Endothelial cell of hepatic sinusoid (primary cell): Measurements from ENCODE around the gene ABLIM2.

Experiments used
- in situ Hi-C: cut with HindIII; loops from 2 replicates; pipeline ENCODE4 v1.10.0; 2017; ENCODE audit warnings: low sequenced_read_pairs

ABLIM2 gene

DNA sequence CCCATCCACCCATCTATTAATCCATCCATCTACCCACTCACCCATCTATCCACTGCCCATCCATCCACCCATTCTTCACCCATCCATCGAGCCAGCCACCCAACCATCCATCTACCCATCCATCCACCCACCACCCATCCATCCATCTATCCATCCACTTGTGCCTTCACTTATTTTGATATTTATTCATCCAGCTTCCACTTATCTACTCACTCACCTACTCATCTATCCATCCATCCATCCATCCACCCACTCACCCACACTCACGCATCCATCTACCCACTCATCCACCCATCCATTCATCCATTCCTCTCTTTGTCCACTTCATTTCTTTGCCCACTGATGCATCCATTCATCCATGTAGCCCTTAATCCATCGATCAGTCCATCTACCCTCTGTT is 146.1 kb downstream of the ABLIM2 start:
- in situ Hi-C loops: no loop called here

DNA sequence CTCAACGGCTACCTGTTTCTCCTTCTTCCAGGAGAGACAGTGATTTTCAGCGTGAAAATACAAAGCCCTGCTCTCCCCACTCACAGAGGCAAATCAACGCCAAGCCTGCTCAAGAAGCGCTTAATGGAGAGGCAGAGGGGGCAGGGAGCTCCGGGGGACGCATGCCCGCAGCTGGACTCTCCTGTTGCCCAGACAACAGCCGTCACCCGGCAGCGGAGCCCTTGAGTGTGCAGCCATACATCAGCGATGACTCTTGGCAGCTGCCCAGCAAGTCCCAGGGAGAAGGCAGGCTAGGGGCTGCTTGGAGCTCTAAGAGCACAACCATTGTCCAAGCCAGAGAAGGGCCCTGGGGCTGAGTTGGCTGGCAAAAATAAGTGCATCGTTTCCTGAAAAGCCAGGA is 148.0 kb downstream of the ABLIM2 start:
- in situ Hi-C loops: no loop called here

DNA sequence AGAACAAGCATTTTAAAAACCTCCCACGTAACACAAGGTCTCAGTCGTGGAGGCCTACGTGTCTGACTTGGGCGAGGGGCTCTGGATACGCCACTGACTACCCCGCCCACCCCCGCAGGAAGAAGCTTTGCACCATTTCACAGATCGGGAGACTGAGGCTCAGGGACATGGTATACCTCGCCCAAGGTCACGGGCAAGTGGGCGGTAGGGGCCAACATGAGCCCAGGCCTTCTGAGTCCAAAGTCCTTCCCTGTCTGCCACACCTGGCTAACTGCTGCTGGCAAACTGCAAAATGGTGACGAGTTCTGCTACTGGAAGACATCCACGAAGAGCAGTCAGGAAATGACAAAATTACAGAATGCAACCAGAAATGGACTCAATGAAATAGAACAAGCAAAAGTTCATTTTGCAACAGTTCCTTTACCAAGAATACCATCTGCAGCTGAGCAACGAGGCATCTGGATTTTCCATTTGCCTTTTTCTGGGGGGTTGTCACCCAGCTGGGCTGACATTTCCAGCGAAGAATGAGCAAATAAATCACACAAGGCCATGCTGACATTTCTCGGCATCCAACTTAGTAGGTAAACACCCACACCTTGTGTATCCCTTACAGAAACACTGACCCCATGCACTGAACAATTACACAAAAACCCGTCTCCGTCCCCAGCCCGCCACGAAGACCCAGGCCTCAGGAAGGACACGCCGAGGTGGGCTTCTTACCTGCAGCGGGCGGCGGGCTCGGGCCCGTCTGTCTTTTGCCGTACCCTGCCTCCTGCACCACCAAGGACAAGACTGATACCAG is 148.7 kb downstream of the ABLIM2 start:
- in situ Hi-C loops: loop anchor here (5.0 kb wide), 2 partner anchors 63 to 87 kb away; no protein-coding TSS in a partner anchor

DNA sequence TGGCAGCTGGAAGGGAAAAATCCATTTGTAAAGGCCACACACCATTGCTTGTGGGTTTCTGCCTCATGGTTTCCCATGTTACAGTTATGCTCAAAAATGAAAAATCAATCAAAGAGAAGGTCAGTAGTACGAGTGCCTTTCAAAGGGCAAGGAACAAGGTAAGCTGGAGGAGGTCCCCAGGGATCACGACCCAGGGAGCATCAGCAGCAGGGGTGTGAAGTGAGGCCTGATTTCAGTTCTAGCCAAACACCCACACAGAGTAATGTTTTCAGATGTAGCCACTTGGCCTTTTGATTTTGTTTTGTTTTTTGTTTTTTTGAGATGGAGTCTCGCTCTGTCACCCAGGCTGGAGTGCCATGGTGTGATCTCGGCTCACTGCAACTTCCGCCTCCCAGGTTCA is 149.5 kb downstream of the ABLIM2 start:
- in situ Hi-C loops: loop anchor here (5.0 kb wide), 2 partner anchors 62 to 88 kb away; no protein-coding TSS in a partner anchor

DNA sequence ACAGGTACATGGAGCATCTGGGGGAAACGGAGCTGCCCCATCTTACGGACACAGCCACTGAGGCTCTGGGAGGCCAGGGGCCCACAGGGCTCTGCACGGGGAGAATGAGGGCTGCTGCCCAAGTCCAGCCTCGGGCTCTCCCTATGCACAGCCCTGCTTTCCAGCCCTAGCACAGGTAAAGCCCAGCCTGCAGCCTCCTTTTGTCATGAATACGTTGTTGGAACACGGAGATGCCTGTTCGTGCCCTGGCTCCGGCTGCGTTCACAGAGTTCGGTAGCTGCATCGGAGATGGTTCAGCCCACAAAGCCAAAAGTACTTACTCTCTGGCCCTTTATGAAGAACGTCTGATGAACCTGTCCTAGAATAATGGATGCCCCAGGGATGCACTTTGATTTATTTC is 150.2 kb downstream of the ABLIM2 start:
- in situ Hi-C loops: loop anchor here (5.0 kb wide), 2 partner anchors 61 to 89 kb away; no protein-coding TSS in a partner anchor

DNA sequence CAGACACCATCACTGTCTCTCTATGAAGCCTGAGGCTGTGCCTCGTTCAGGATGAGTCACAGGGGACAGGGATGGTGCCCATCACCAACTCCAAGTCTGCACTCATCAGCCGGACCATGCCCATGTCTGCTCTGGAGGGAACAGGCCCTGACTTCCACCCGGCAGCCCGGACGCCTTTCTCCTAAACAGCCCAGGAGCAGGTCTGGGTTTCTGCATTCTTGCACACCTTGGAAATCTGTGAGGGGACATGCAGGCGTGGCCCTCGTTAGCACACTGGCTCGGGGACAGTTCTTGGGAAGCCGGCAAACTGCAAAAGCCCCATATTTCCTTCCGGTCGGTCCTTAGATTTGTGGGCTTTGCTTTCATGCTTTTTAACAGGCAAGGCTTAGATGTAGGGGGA is 151.0 kb downstream of the ABLIM2 start:
- in situ Hi-C loops: loop anchor here (5.0 kb wide), 2 partner anchors 60 to 90 kb away; no protein-coding TSS in a partner anchor

DNA sequence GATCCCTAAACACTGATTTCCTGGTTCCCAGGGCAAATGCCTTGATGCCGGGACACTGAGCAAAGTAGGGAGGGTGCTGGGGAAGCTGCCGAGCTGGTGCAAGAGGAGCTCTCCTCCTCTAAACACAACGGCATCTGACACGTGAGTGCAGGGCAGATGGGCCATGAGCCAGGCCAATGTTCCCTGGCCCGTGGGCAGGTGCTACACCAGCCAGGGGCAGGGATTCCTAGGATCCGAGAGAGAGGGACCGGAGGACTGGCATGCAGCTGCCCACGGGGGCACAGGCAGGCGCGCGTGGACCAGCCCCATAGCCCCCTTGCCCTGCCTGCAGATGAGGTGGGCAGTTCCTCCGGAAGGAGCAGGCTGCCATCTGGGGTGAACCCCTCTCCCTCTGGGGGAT is 152.1 kb downstream of the ABLIM2 start:
- in situ Hi-C loops: loop anchor here (5.0 kb wide), 2 partner anchors 59 to 91 kb away; no protein-coding TSS in a partner anchor

DNA sequence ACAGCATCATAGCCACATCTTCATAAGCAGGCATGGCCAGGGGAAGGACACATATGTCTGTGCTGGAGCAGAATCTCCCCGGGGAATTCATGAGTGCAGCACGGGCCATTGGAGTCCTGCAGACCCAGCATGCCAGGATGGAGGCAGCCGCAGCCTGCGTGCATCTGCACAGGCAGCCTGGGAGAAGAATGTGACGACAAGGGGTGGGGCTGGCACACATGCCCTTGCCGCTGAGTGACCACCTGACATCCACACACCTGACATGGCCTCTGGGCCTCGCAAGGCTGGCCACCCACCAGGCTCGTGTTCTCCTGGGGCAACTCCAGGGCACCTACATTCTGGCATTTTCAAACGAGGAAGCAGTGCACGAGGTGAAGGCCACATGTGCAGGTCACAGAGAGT is 152.8 kb downstream of the ABLIM2 start:
- in situ Hi-C loops: loop anchor here (5.0 kb wide), 2 partner anchors 59 to 91 kb away; no protein-coding TSS in a partner anchor

DNA sequence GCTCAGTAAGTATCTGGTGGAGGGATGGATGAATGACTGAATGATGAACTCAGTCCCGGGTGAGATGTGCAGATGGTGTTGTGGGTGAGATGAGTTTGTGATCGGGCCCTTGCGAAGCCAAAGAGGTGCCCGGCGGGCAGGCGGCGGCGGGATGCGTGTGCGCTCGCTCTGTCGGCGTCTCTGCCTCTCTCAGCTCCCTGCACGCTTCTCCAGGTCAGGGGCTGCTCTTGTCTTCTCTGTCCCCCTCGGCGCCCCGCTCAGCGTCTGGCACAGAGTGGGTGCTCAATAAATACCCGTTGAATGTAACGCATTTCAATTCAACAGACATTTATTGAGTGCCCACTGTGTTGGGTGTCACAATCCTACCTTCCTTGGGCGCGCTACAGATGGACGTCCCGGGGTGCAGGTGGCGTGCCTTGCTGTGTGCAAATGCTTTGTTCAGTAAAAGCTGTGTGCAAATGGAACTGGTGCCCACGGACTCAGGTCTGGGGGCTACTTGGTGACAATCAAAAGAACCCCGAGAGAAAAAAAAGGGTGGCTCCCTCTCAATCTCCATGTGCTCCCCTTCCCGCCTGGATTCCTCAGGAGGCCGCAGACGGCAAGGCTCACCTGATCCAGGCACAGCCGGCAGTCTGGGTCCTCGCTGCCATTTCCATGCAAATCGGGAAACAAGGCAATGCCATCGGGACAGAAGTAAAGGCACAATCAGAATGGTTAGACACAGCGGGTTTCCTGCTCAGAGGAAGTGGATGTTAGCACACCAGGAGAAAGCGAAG is 153.4 kb downstream of the ABLIM2 start:
- in situ Hi-C loops: loop anchor here (5.0 kb wide), 2 partner anchors 58 to 92 kb away; no protein-coding TSS in a partner anchor

DNA sequence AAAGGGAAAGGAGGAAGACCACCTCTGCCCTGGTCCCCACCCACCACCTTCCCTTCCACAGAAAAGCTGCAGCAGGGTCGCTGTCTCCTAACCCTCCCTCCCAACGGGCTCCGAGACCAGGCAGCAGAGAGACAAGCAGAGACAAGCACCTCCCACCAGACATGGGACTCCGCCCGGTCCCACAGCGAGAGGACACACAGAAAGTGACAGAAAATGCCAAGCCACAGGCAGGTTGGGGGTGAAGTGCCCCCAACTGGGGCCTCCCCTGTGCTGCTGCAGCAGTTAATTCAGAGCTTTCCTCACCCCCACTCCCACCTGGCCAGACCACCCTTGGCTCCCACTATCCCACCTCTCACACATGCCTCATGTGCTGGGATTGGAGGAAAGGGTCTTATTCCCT is 154.5 kb downstream of the ABLIM2 start:
- in situ Hi-C loops: no loop called here

DNA sequence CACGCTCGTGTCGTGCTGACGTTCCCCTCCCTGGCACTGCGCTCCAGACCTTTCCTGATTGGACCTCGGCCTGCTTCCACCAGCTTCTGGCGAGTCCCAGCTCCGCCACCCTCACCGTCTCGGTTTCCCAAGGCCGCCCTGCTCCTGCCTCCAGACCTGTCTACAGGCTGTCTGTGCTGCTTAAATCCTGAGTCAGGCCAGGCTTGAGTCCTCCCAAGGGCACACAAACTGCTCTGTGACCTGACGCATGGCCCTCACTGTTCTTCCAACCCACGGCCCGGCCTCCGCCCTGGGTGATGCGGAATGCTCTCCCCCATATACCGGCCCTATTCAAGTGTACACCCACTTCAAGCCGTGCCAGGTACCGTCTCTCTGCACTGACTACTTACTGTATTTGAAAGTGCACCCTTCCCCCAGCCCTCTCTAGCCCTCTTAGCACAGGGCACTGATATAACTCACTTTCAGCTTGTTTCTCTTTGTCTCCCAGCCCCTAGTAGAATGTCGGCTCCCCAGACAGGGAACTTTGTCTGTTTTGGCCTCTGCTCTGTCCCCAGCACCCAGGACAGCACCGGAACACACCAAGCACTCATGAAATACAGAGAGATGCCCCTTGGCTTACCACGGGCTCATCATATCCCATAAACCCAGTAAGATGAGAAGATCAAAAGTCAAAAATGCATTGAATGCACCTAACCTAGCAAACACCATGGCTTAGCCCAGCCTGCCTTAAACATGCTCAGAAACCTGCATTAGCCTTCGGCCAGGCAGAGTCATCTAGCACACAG is 155.9 kb downstream of the ABLIM2 start:
- in situ Hi-C loops: no loop called here

DNA sequence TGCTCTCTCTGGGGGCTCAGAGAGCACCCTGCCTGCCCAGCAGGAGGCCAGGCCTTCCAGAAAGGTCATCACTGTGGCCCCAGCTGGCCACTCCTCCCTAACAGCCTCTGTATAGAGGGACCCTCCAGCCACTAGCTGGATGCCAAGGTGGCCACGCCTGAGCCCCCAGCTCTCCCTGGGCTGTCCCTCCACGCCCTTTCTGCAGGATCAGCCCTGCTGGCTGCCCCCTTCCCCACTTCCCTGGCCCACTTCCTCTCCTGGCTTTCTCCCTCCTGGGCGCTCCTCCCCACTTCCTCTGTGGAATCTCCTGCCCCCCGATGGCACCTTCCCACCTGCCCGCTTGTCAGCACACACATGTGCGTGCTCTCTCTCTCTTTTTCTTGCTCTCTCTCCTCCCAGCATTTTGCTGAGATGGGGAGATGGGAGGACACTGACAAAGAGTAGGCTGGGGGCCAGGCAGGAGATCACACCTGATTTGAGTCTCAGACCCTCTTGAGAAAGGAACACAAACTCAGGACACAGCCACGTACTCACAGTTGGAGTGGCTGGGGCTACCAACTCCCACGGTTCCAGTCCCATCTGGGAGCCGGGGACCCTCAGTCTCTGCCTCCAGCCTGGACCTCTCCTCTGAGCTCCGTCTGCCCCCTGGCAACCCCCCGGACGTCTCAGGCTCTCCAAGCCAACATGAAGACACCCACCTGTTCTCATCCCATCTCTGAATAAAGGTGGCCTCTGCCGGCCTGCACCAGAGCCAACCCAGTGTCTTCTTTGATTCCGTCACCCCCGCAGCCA is 156.9 kb downstream of the ABLIM2 start:
- in situ Hi-C loops: no loop called here

DNA sequence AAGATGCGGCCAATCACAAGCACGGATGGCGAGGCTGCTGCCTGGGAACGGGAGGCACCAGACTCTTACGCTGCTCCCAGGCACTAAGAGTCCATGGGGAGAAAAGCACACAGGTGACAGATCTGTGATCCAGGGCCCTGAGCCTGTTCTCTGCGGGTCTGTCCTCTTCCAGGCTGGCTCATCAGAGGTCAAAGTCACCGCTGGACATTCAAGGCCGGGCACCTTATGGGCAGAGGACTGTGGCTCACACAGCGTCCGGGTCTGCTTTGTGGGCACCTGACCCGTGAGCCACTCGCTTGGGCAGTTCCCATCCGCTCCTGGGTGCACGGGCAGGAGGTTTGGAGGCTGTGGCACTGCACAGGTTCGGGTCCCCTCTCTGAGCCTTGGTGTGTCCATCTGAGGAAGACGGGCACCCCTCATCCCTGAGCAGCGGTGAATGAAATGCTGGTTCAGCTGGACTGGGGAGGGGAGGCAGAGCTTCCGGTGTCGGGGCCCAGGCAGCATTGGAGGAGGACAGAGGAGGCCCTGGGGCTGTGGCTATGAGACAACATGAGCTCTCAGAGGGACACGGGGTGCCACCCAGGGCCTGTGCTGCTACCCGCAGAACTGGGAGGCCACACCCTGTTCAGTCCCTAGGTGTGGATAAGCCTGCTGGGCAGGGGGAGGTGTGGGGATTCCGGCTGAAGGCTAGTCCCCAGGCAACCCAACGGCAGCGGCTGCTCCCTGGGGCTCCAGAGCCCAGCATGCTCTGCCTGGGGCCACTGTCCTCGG is 157.7 kb downstream of the ABLIM2 start:
- in situ Hi-C loops: no loop called here

DNA sequence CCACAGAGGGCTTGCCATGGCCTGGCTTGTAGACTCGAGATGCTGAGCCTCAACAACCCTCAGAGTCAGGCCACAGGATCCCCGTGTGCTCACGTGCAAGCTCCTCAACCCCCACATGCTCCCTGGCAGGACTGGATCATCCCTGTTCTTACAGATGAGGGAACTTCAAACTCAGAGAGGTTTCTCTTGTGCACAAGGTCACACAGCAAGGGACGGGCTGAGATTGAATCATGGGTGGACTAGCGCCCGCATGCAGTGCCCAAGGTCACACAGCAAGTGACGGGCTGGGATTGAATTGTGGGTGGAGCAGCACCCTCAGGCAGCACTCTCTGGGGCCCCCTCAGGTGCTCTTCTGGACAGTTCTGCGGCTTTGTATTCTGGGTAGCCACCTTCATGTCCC is 158.4 kb downstream of the ABLIM2 start:
- in situ Hi-C loops: no loop called here

DNA sequence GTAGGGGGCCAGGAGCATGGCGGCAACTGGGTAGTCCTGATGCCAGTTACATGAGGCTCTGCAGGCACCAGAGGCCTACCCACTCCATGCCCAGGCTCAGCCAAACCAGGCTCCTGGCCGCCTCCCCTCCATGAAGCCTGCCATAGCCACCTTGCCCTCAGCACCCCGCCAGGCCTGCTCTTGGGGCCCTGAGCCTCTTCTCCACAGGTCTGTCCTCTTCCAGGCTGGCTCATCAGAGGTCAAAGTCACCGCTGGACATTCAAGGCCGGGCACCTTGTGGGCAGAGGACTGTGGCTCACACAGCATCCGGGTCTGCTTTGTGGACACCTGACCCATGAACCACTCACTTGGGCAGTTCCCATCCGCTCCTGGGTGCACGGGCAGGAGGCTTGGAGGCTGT is 158.9 kb downstream of the ABLIM2 start:
- in situ Hi-C loops: no loop called here

DNA sequence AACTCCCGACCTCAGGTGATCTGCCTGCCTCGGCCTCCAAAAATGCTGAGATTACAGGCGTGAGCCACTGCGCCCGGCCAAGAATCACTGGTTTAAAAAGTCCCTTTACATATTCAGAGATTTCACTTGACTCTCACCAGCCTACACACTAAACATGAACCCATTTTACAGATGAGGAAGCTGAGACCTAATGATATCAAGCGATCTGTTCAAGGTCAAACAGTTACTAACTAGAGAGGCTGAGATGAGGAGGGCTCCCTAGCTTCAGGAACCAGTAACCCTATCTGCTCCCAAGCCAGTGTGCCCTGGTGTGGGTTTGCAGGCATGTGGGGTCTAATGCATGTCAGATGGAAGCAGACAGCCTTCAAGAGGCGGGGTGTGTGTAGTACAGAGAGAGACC is 159.3 kb downstream of the ABLIM2 start:
- in situ Hi-C loops: no loop called here

DNA sequence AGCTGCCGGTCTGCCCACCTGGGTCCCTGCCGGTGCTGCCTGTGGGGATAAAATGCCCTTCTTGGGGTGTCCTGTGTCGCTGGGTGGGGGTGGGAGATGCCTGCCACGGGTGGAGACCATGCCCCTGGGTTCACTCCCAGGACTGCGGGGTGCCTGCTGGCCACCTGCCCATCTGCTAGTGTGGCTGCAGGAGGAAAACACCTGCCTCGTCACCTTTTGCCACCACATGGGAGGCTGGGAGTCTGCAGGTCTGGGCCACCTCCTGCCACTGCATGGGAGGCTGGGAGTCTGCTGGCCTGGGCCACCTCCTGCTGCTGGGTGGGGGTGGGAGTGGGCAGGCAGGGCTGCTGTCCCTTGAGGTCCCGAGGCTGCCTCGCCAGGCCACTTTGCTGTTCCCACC is 160.2 kb downstream of the ABLIM2 start:
- in situ Hi-C loops: no loop called here

DNA sequence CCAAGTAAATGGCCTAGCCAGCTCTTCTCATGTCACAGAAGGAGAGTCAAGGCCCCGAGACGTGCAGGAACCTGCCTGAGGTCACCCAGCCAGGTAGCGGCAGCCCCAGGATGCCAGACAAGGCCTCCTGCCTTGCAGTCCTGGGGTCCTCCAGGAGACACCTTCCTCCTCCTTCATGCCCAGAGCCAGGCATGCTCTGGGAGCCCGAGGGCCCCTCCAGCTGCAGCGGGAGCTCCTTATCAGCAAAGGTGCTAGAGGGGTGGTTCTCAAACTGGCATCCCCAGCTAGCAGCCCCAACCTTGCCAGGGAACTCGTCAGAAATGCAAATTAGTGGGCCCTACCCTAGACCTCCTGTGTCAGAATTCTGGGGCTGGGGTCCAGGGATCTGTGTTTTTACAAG is 162.7 kb downstream of the ABLIM2 start:
- in situ Hi-C loops: no loop called here

DNA sequence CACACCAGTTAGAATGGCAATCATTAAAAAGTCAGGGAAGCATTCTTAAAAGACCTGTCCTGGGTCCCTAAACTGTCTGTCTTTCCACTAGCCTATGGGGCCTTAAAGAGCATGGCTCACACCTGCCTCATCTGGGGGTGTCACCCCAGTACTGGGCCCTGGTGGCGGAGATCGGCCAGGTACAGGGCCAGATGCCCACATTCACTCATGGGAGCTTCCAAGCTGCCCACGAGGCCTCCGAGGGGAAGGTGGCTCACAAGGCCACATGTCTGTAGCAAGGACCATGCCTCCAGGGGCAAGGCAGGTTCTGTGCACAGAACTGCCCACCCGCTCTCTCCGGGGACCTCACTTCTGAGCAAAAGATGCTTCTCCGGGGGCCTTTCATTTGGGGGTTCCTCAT is 163.5 kb downstream of the ABLIM2 start:
- in situ Hi-C loops: no loop called here
